HAP-1 (cell line): ENCODE data around the gene POP5.

Source experiments
- DNase-seq, 2 experiments: peaks; one replicate each; pipeline ENCODE4 v3.0.0-alpha.2; 2016 to 2020; ENCODE audit warnings: low spot score in 2 of 2
- H3K27me3 ChIP-seq: fragments of 250-450 bp; sonication (Bioruptor Pico); 2 replicates; pipeline ENCODE4 v1.5.1; 2020; ENCODE audit warnings: low read depth, mild to moderate bottlenecking, moderate library complexity
- H3K36me3 ChIP-seq: fragments of 250-450 bp; sonication (Bioruptor Pico); replicated peaks from 2 replicates; pipeline ENCODE4 v1.5.1; 2020; ENCODE audit warnings: mild to moderate bottlenecking
- H3K4me1 ChIP-seq: fragments of 250-450 bp; sonication (Bioruptor Pico); 2 replicates; pipeline ENCODE4 v1.5.1; 2020; ENCODE audit warnings: mild to moderate bottlenecking
- H3K4me3 ChIP-seq: fragments of 250-450 bp; sonication (Bioruptor Pico); 2 replicates; pipeline ENCODE4 v1.5.1; 2020; ENCODE audit warnings: mild to moderate bottlenecking, moderate library complexity
- H3K9me3 ChIP-seq: fragments of 250-450 bp; sonication (Bioruptor Pico); 2 replicates; pipeline ENCODE4 v1.5.1; 2020; ENCODE audit warnings: mild to moderate bottlenecking, moderate library complexity
- in situ Hi-C: fragments of 300-500 bp; cut with MboI; formaldehyde crosslinking; loops from 3 replicates; pipeline ENCODE4 v1.14.3; 2020; ENCODE audit warnings: low sequenced_read_pairs, inconsistent platforms, mixed read lengths

Gene POP5

GRCh38 chr12:120599672-120600552 lies 18.7 kb upstream of the POP5 start:
- in situ Hi-C loops, result no loop called here
- no peaks in the 10 kb centered on the region for H3K9me3 ChIP-seq
- H3K4me1 ChIP-seq, result peaks cover 19% of the 10 kb centered on the region
- H3K36me3 ChIP-seq, result no peaks in the 10 kb centered on the region
- H3K27me3 ChIP-seq, result no peaks in the 10 kb centered on the region
- DNase-seq, result peak in 1 of 2 experiments; percentile 33
- H3K4me3 ChIP-seq, result no peak overlapping the region

GRCh38 chr12:120598674-120599463 lies 17.7 kb upstream of the POP5 start:
- H3K4me3 ChIP-seq, result no peak overlapping the region
- H3K4me1 ChIP-seq, result peaks cover 19% of the 10 kb centered on the region
- H3K36me3 ChIP-seq, result no peaks in the 10 kb centered on the region
- DNase-seq, result no peak
- H3K27me3 ChIP-seq, result no peaks in the 10 kb centered on the region
- no peaks in the 10 kb centered on the region for H3K9me3 ChIP-seq
- in situ Hi-C loops, result no loop called here

GRCh38 chr12:120597861-120598260 lies 16.7 kb upstream of the POP5 start:
- H3K36me3 ChIP-seq, result no peaks in the 10 kb centered on the region
- no peaks in the 10 kb centered on the region for H3K27me3 ChIP-seq
- no peaks in the 10 kb centered on the region for H3K9me3 ChIP-seq
- DNase-seq, result no peak
- H3K4me3 ChIP-seq, result no peak overlapping the region
- H3K4me1 ChIP-seq, result peaks cover 19% of the 10 kb centered on the region
- in situ Hi-C loops, result no loop called here

GRCh38 chr12:120596901-120597300 lies 15.7 kb upstream of the POP5 start:
- in situ Hi-C loops, result no loop called here
- H3K9me3 ChIP-seq, result no peaks in the 10 kb centered on the region
- no peaks in the 10 kb centered on the region for H3K27me3 ChIP-seq
- no peaks in the 10 kb centered on the region for H3K36me3 ChIP-seq
- no peak overlapping the region for H3K4me3 ChIP-seq
- H3K4me1 ChIP-seq, result peaks cover 19% of the 10 kb centered on the region
- DNase-seq, result no peak

GRCh38 chr12:120592121-120593049 lies 11.2 kb upstream of the POP5 start:
- H3K9me3 ChIP-seq, result no peaks in the 10 kb centered on the region
- in situ Hi-C loops, result no loop called here
- DNase-seq, result no peak
- no peak overlapping the region for H3K4me3 ChIP-seq
- H3K4me1 ChIP-seq, result no peaks in the 10 kb centered on the region
- H3K36me3 ChIP-seq, result no peaks in the 10 kb centered on the region
- no peaks in the 10 kb centered on the region for H3K27me3 ChIP-seq

GRCh38 chr12:120590741-120591407 lies 9.7 kb upstream of the POP5 start:
- Histone ChIP-seq H3K27me3 (no peaks in the 10 kb centered on the region), H3K4me1 (no peaks in the 10 kb centered on the region), H3K36me3 (no peaks in the 10 kb centered on the region), H3K4me3 (no peak overlapping the region), H3K9me3 (no peaks in the 10 kb centered on the region)
- no peak for DNase-seq
- in situ Hi-C loops, result no loop called here

- Histone ChIP-seq H3K4me3 (no peak overlapping the region), H3K4me1 (0 out of 2 replicates have a peak, but pooled peaks cover under 1% of the 10 kb centered on the region)
- in situ Hi-C loops, result loop anchor here (10.0 kb wide), 2 partner anchors 376 to 516 kb away; no protein-coding TSS in a partner anchor
Observed at GRCh38 chr12:120588948-120589930, 8.0 kb upstream of the POP5 start.

GRCh38 chr12:120588371-120588770 lies 7.2 kb upstream of the POP5 start:
- in situ Hi-C loops, result loop anchor here (10.0 kb wide), 2 partner anchors 376 to 516 kb away; no protein-coding TSS in a partner anchor
- Histone ChIP-seq H3K4me1 (peaks cover 5% of the 10 kb centered on the region), H3K9me3 (no peaks in the 10 kb centered on the region), H3K36me3 (no peaks in the 10 kb centered on the region), H3K4me3 (no peak overlapping the region), H3K27me3 (no peaks in the 10 kb centered on the region)
- DNase-seq, result no peak

More at GRCh38 chr12:120588948-120589930, 8.0 kb upstream of the POP5 start:
- no peaks in the 10 kb centered on the region for H3K36me3 ChIP-seq
- H3K9me3 ChIP-seq, result no peaks in the 10 kb centered on the region
- no peaks in the 10 kb centered on the region for H3K27me3 ChIP-seq
- no peak for DNase-seq

- H3K4me1 ChIP-seq, result peaks cover 11% of the 10 kb centered on the region
- in situ Hi-C loops, result loop anchor here (10.0 kb wide), 2 partner anchors 378 to 518 kb away; no protein-coding TSS in a partner anchor
- H3K36me3 ChIP-seq, result no peaks in the 10 kb centered on the region
- H3K9me3 ChIP-seq, result no peaks in the 10 kb centered on the region
- H3K4me3 ChIP-seq, result no peak overlapping the region
- no peak for DNase-seq
- no peaks in the 10 kb centered on the region for H3K27me3 ChIP-seq
Observed at GRCh38 chr12:120586860-120587259, 5.7 kb upstream of the POP5 start.

- H3K36me3 ChIP-seq, result no peaks in the 10 kb centered on the region
- no peaks in the 10 kb centered on the region for H3K9me3 ChIP-seq
- no peak for DNase-seq
- no peaks in the 10 kb centered on the region for H3K27me3 ChIP-seq
- in situ Hi-C loops, result loop anchor here (10.0 kb wide), 2 partner anchors 379 to 519 kb away; no protein-coding TSS in a partner anchor
- H3K4me1 ChIP-seq, result peaks cover 11% of the 10 kb centered on the region
- H3K4me3 ChIP-seq, result no peak overlapping the region
Observed at GRCh38 chr12:120586206-120586605, 5.0 kb upstream of the POP5 start.

- Histone ChIP-seq H3K36me3 (peaks cover 4% of the 10 kb centered on the region), H3K9me3 (no peaks in the 10 kb centered on the region), H3K4me1 (peaks cover 15% of the 10 kb centered on the region), H3K27me3 (no peaks in the 10 kb centered on the region), H3K4me3 (peak overlapping the region; percentile 20)
- in situ Hi-C loops, result loop anchor here (5.0 to 10.0 kb wide), 3 partner anchors 128 to 520 kb away; partner anchors contain the start of gene UNC119B
- peak; percentile 23 to 67 for DNase-seq
Observed at GRCh38 chr12:120584343-120585149, 3.3 kb upstream of the POP5 start.
